B cell (primary cell): ENCODE results near the gene MDFI. TPM values are rescaled to one million over a fixed set of nuclear protein-coding genes. Genes with fewer than 3 reads are reported as not detected.

Experiments used
- ATAC-seq: fragments of 200-7000 bp; cut with Tn5 transposase; one replicate; pipeline ENCODE4 v1.10.0; 2021; ENCODE audit warnings: low read depth, mild to moderate bottlenecking, moderate number of reproducible peaks, moderate library complexity
- CTCF ChIA-PET: fragments of 350-600 bp; sonication (Branson Sonifier 250); formaldehyde crosslinking; loops from one replicate; lab custom pipeline; 2021; ENCODE audit warnings: antibody characterized with exemption, inconsistent platforms; lab: Charles Lee
- POLR2A ChIA-PET: fragments of 350-600 bp; sonication (Branson Sonifier 250); formaldehyde crosslinking; loops from one replicate; lab custom pipeline; 2021; ENCODE audit warnings: antibody characterized with exemption; lab: Charles Lee
- DNase-seq: peaks from one replicate; pipeline ENCODE4 v3.0.0; 2013
- H2AFZ ChIP-seq: 2 replicates; pipeline ENCODE4 v1.6.1; 2012; ENCODE audit warnings: mild to moderate bottlenecking, low read depth, low read length; ENCODE audit not compliant: insufficient read depth, poor library complexity, severe bottlenecking
- H3K27ac ChIP-seq, 2 donors: 1 replicate in 1 of 2; 2 replicates in 1 of 2; pipeline ENCODE4 v1.5.1; 2012 to 2013; ENCODE audit warnings: low read length in 2 of 2, mild to moderate bottlenecking in 2 of 2, moderate library complexity in 1 of 2
- H3K27me3 ChIP-seq, 4 experiments: fragments of 200-600 bp in 1 of 4; sonication (generic) in 1 of 4; replicated peaks in 1 of 4; 1 replicate in 2 of 4; 2 replicates in 2 of 4; pipeline versions ENCODE4 v1.6.1 to v1.7.0; 2013 to 2016; ENCODE audit warnings: low read length in 3 of 4, mild to moderate bottlenecking in 2 of 4, mixed read lengths in 1 of 4, moderate library complexity in 1 of 4; ENCODE audit not compliant: insufficient read depth in 4 of 4, control insufficient read depth in 3 of 4; ENCODE audit errors: control extremely low read depth in 1 of 4
- H3K36me3 ChIP-seq, 2 experiments: replicated peaks in 1 of 2; 1 replicate in 1 of 2; 2 replicates in 1 of 2; pipeline versions ENCODE4 v1.6.1 to v1.7.1; 2013; ENCODE audit warnings: low read length in 1 of 2; ENCODE audit not compliant: insufficient read depth in 2 of 2, control insufficient read depth in 1 of 2; ENCODE audit errors: control extremely low read depth in 1 of 2, extremely low read depth in 1 of 2
- H3K4me1 ChIP-seq, 2 donors: fragments of 200-600 bp in 1 of 2; sonication (generic) in 1 of 2; 1 replicate in 1 of 2; 2 replicates in 1 of 2; pipeline versions ENCODE4 v1.5.1 to v1.6.1; 2013 to 2017; ENCODE audit warnings: low read length in 2 of 2; ENCODE audit not compliant: control insufficient read depth in 2 of 2, insufficient read depth in 2 of 2
- H3K4me2 ChIP-seq: replicated peaks from 2 replicates; pipeline ENCODE3; 2012; ENCODE audit warnings: mild to moderate bottlenecking, low read depth, low read length; ENCODE audit not compliant: poor library complexity, severe bottlenecking
- H3K4me3 ChIP-seq, 5 experiments: fragments of 200-600 bp in 1 of 5; sonication (generic) in 1 of 5; 1 replicate in 3 of 5; 2 replicates in 2 of 5; pipeline versions ENCODE4 v1.5.1 to v1.7.0; 2011 to 2016; ENCODE audit warnings: low read length in 4 of 5, mild to moderate bottlenecking in 4 of 5, low read depth in 2 of 5, control low read depth in 1 of 5, moderate library complexity in 1 of 5; ENCODE audit not compliant: insufficient read depth in 1 of 5; ENCODE audit errors: control extremely low read depth in 1 of 5, extremely low read depth in 1 of 5
- H3K79me2 ChIP-seq: fragments of 200-600 bp; sonication (generic); one replicate; pipeline ENCODE4 v1.6.0; 2016; ENCODE audit warnings: low read length; ENCODE audit not compliant: control insufficient read depth, insufficient read depth
- H3K9ac ChIP-seq: fragments of 200-600 bp; sonication (generic); 2 replicates; pipeline ENCODE4 v1.6.1; 2017; ENCODE audit warnings: mild to moderate bottlenecking, low read length, moderate library complexity
- H3K9me3 ChIP-seq, 3 donors: one replicate each; pipeline versions ENCODE4 v1.6.1 to v1.7.1; 2013; ENCODE audit warnings: low read length in 2 of 3; ENCODE audit not compliant: control insufficient read depth in 2 of 3, insufficient read depth in 1 of 3; ENCODE audit errors: control extremely low read depth in 1 of 3
- H4K20me1 ChIP-seq: 2 replicates; pipeline ENCODE4 v1.6.0; 2012; ENCODE audit warnings: mild to moderate bottlenecking, low read length; ENCODE audit not compliant: insufficient read depth, control insufficient read depth, poor library complexity, severe bottlenecking
- H3K27ac Mint-ChIP-seq: one replicate; pipeline ENCODE4 v1.8.0; 2021; ENCODE audit warnings: mixed read lengths
- H3K27me3 Mint-ChIP-seq: one replicate; pipeline ENCODE4 v1.8.0; 2021; ENCODE audit warnings: mixed read lengths
- H3K4me1 Mint-ChIP-seq: one replicate; pipeline ENCODE4 v1.8.0; 2021; ENCODE audit warnings: mixed read lengths
- H3K4me3 Mint-ChIP-seq: one replicate; pipeline ENCODE4 v1.8.0; 2021; ENCODE audit warnings: mixed read lengths
- H3K9me3 Mint-ChIP-seq: one replicate; pipeline ENCODE4 v1.8.0; 2022; ENCODE audit warnings: mixed read lengths; ENCODE audit not compliant: insufficient read depth
- EZH2 ChIP-seq: IDR thresholded peaks from 2 replicates; pipeline ENCODE4 v1.6.1; 2012; ENCODE audit warnings: borderline replicate concordance, low read depth, mild to moderate bottlenecking, moderate library complexity, low read length; ENCODE audit not compliant: insufficient read depth, poor library complexity, severe bottlenecking
- WGBS: methylation state at CpG from one replicate; pipeline ENCODE4 v1.1.5; 2013; ENCODE audit warnings: missing lambda C conversion rate; ENCODE audit not compliant: insufficient coverage; 5-methylcytosine and 5-hydroxymethylcytosine counted together
- intact Hi-C: fragments of 100-400 bp; cut with micrococcal nuclease; formaldehyde crosslinking; loops from one replicate; pipeline ENCODE4 v1.10.0; 2022
- polyA plus RNA-seq: library from polyadenylated mRNA; depleted of rRNA; stranded (reverse); fragments of >200 nt; gene quantifications from 2 replicates; pipeline ENCODE4 v1.2.3, GENCODE V29; 2012
- total RNA-seq, 2 donors: library from RNA; stranded (reverse); fragments of 120-200 nt in 1 of 2; gene quantifications; 1 replicate in 1 of 2; 2 replicates in 1 of 2; pipeline versions ENCODE4 v1.2.3 to v1.2.4, GENCODE V29; 2013 to 2022
- TF ChIP-seq, protein P1 (sequence below): fragments of 200-600 bp; IDR thresholded peaks from one replicate; pipeline ENCODE4 v1.8.0; 2022; ENCODE audit warnings: antibody characterized with exemption, mild to moderate bottlenecking

Gene MDFI
- total and polyA plus RNA-seq, 2 donors (not counting 1 experiment from before 2014, with no cell fraction given), result not detected

GRCh38 chr6:41650120-41650519, 11.9 kb downstream of the MDFI start:
- H3K27ac ChIP-seq, result no peak overlapping the region
- H3K9ac ChIP-seq, result no peak overlapping the region
- no peak overlapping the region for H3K4me2 ChIP-seq
- WGBS, result 100% methylated on average over 1 of the region's 2 CpGs
- no peak for DNase-seq
- no peaks in the 10 kb centered on the region for H3K4me1 ChIP-seq
- H3K27me3 ChIP-seq, result peaks cover 0 to 16% (median 0%) of the 10 kb centered on the region in 4 experiments
- no peak overlapping the region for H2AFZ ChIP-seq
- Mint-ChIP-seq H3K27me3 (peaks cover 16% of the 10 kb centered on the region), H3K4me3 (no peak overlapping the region), H3K9me3 (no peaks in the 10 kb centered on the region), H3K4me1 (no peaks in the 10 kb centered on the region), H3K27ac (no peak overlapping the region)
- ATAC-seq, result no peak
- TF ChIP-seq, protein P1, sequence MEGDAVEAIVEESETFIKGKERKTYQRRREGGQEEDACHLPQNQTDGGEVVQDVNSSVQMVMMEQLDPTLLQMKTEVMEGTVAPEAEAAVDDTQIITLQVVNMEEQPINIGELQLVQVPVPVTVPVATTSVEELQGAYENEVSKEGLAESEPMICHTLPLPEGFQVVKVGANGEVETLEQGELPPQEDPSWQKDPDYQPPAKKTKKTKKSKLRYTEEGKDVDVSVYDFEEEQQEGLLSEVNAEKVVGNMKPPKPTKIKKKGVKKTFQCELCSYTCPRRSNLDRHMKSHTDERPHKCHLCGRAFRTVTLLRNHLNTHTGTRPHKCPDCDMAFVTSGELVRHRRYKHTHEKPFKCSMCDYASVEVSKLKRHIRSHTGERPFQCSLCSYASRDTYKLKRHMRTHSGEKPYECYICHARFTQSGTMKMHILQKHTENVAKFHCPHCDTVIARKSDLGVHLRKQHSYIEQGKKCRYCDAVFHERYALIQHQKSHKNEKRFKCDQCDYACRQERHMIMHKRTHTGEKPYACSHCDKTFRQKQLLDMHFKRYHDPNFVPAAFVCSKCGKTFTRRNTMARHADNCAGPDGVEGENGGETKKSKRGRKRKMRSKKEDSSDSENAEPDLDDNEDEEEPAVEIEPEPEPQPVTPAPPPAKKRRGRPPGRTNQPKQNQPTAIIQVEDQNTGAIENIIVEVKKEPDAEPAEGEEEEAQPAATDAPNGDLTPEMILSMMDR, result no peak
- TF ChIP-seq EZH2, result no peak
- POLR2A ChIA-PET, result no interaction called here
- H4K20me1 ChIP-seq, result no peaks in the 10 kb centered on the region
- no peaks in the 10 kb centered on the region for H3K36me3 ChIP-seq
- H3K9me3 ChIP-seq, result no peaks in the 10 kb centered on the region
- CTCF ChIA-PET, result no interaction called here
- no peaks in the 10 kb centered on the region for H3K79me2 ChIP-seq
- intact Hi-C loops, result no loop called here
- H3K4me3 ChIP-seq, result no peak overlapping the region

GRCh38 chr6:41651246-41651961, 13.1 kb downstream of the MDFI start:
- Histone ChIP-seq H3K4me2 (no peak overlapping the region), H3K36me3 (no peaks in the 10 kb centered on the region), H3K4me3 (no peak overlapping the region), H3K4me1 (no peaks in the 10 kb centered on the region), H4K20me1 (no peaks in the 10 kb centered on the region), H2AFZ (no peak overlapping the region), H3K27me3 (peaks cover 0 to 9% (median 0%) of the 10 kb centered on the region in 4 experiments), H3K27ac (no peak overlapping the region), H3K79me2 (no peaks in the 10 kb centered on the region), H3K9ac (no peak overlapping the region), H3K9me3 (no peaks in the 10 kb centered on the region)
- ChIA-PET CTCF (interaction anchor here (0.9 kb wide), 1 partner anchor 40 kb away, joined by 3 read pairs; no protein-coding TSS in a partner anchor), POLR2A (no interaction called here)
- H3K9me3 Mint-ChIP-seq, result no peaks in the 10 kb centered on the region
- peaks cover 18% of the 10 kb centered on the region for H3K27me3 Mint-ChIP-seq
- H3K27ac Mint-ChIP-seq, result no peak overlapping the region
- DNase-seq (no peak), ATAC-seq (no peak)
- WGBS, result 82% methylated on average over 11 of the region's 11 CpGs
- intact Hi-C loops, result no loop called here
- TF ChIP-seq, protein P1, result no peak
- TF ChIP-seq EZH2, result no peak
- H3K4me1 Mint-ChIP-seq, result no peaks in the 10 kb centered on the region
- no peak overlapping the region for H3K4me3 Mint-ChIP-seq
